HG03060 (cell line): ENCODE data around the gene ATP8A2.

Source experiments
- ATAC-seq: cut with Tn5 transposase; IDR thresholded peaks from one replicate; pipeline ENCODE4 v1.9.1; 2021; ENCODE audit warnings: low read depth, moderate number of reproducible peaks; ENCODE audit not compliant: unreplicated experiment

Gene ATP8A2

GRCh38 chr13:25840261-25840660 is 468.5 kb downstream of the ATP8A2 start:
- ATAC-seq, result no peak

GRCh38 chr13:25840931-25841330 is 469.2 kb downstream of the ATP8A2 start:
- ATAC-seq, result no peak

GRCh38 chr13:25843692-25844091 is 471.9 kb downstream of the ATP8A2 start:
- ATAC-seq, result no peak

GRCh38 chr13:25844559-25845434 is 473.0 kb downstream of the ATP8A2 start:
- no peak for ATAC-seq

GRCh38 chr13:25846222-25846984 is 474.6 kb downstream of the ATP8A2 start:
- ATAC-seq, result no peak

- peak; percentile 51 for ATAC-seq
Observed at GRCh38 chr13:25847145-25847544, 475.4 kb downstream of the ATP8A2 start.

GRCh38 chr13:25847635-25848626 is 476.2 kb downstream of the ATP8A2 start:
- ATAC-seq, result no peak

GRCh38 chr13:25848812-25849745 is 477.3 kb downstream of the ATP8A2 start:
- no peak for ATAC-seq

- ATAC-seq, result no peak
Observed at GRCh38 chr13:25857830-25858229, 486.1 kb downstream of the ATP8A2 start.

- ATAC-seq, result no peak
Observed at GRCh38 chr13:25859528-25859927, 487.8 kb downstream of the ATP8A2 start.

- ATAC-seq, result no peak
Observed at GRCh38 chr13:25860265-25860664, 488.5 kb downstream of the ATP8A2 start.

- no peak for ATAC-seq
Observed at GRCh38 chr13:25860862-25861261, 489.1 kb downstream of the ATP8A2 start.

- no peak for ATAC-seq
Observed at GRCh38 chr13:25862156-25862555, 490.4 kb downstream of the ATP8A2 start.

GRCh38 chr13:25864116-25864515 is 492.3 kb downstream of the ATP8A2 start:
- no peak for ATAC-seq

GRCh38 chr13:25864936-25865335 is 493.2 kb downstream of the ATP8A2 start:
- no peak for ATAC-seq

- ATAC-seq, result no peak
Observed at GRCh38 chr13:25865391-25865790, 493.6 kb downstream of the ATP8A2 start.

- no peak for ATAC-seq
Observed at GRCh38 chr13:25867038-25867437, 495.3 kb downstream of the ATP8A2 start.

GRCh38 chr13:25868490-25868889 is 496.7 kb downstream of the ATP8A2 start:
- ATAC-seq, result no peak

- no peak for ATAC-seq
Observed at GRCh38 chr13:25869941-25870340, 498.2 kb downstream of the ATP8A2 start.
